Measurements from ENCODE around the gene GRID2.

DNA sequence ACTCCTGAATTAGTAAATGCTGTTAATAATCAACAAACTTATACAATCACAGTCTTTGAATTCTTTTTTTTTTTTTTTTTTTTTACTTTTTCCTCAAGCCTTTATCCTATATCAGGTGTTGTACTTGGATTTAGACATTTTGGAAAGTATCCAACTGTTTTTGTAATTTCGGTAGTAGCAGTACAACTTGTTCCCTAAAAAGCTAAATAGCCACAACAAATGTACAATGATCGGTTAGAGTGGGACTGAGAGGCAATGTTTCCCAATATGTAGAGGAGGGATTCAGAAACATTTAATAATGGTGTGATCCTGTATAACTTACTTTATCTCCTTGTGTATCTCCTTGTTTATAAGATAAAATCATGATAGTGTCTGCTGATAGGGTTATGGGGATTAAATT lies 343.1 kb downstream of the GRID2 start:
- TF ChIP-seq PAX5 (IDR thresholded peaks at IDR 0.05; ENCODE audit: insufficient read depth, low read length, severe bottlenecking) (no peak), POLR2A (IDR thresholded peaks at IDR 0.05; ENCODE audit: low read depth, low read length) (no peak), POLR2AphosphoS5 (IDR thresholded peaks at IDR 0.05; ENCODE audit: low read depth, low read length) (no peak), TAF1 (IDR thresholded peaks at IDR 0.05; ENCODE audit: low read depth, low read length) (no peak), SPI1 (IDR thresholded peaks at IDR 0.05; ENCODE audit: low read depth, low read length) (no peak), POU2F2 (IDR thresholded peaks at IDR 0.05; ENCODE audit: low read depth, low read length) (no peak)

Measured in GM12891 (cell line).